NB4 (cell line): ENCODE measurements around the gene JAML.

Experiments
- POLR2A ChIP-seq: IDR thresholded peaks from 2 replicates; pipeline ENCODE4 v1.6.1; 2011; ENCODE audit warnings: mild to moderate bottlenecking; ENCODE audit not compliant: insufficient read length; ENCODE audit errors: extremely low read depth
- TF ChIP-seq, protein P1 (sequence below): IDR thresholded peaks from 2 replicates; pipeline ENCODE4 v1.6.1; 2011; ENCODE audit warnings: low read depth, low read length
- TF ChIP-seq, protein P2 (sequence below): IDR thresholded peaks from one replicate; pipeline ENCODE4 v1.5.1; 2012; ENCODE audit warnings: low read depth, low read length

DNA sequence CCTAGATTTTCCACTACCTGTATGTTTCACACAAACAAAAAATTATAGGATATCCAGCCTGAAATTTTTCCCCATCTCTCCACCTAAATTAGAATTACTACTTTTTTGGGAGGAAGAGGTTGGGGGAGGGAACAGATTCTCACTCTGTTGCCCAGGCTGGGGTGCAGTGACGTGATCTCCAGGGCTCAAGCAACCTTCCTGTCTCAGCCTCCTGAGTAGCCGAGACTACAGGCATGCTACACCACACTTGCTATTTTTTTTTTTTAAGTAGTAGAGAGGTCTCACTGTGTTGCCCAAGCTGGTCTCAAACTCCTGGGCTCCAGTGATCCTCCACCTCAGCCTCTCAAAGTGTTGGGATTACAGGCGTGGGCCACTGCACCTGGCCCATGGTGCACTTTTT lies 9.5 kb downstream of the JAML start:
- TF ChIP-seq, protein P1, sequence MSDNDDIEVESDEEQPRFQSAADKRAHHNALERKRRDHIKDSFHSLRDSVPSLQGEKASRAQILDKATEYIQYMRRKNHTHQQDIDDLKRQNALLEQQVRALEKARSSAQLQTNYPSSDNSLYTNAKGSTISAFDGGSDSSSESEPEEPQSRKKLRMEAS = no peak
- no peak for TF ChIP-seq POLR2A
- TF ChIP-seq, protein P2, sequence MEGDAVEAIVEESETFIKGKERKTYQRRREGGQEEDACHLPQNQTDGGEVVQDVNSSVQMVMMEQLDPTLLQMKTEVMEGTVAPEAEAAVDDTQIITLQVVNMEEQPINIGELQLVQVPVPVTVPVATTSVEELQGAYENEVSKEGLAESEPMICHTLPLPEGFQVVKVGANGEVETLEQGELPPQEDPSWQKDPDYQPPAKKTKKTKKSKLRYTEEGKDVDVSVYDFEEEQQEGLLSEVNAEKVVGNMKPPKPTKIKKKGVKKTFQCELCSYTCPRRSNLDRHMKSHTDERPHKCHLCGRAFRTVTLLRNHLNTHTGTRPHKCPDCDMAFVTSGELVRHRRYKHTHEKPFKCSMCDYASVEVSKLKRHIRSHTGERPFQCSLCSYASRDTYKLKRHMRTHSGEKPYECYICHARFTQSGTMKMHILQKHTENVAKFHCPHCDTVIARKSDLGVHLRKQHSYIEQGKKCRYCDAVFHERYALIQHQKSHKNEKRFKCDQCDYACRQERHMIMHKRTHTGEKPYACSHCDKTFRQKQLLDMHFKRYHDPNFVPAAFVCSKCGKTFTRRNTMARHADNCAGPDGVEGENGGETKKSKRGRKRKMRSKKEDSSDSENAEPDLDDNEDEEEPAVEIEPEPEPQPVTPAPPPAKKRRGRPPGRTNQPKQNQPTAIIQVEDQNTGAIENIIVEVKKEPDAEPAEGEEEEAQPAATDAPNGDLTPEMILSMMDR = no peak
